ENCODE results near the gene PSMC2. TPM values are rescaled to one million over a fixed set of nuclear protein-coding genes. Genes with fewer than 3 reads are reported as not detected.

Gene PSMC2
- total and polyA plus RNA-seq, 8 donors, result 90.4 to 136 (median 96.3) TPM

- H3K4me1 ChIP-seq, result no peaks in the 10 kb centered on the region
- intact Hi-C loops (cut with DNase I), result no loop called here
- H3K9me3 ChIP-seq, result no peaks in the 10 kb centered on the region
- no peak for TF ChIP-seq CTCF (IDR thresholded peaks at IDR 0.05)
- H3K27me3 ChIP-seq, result no peaks in the 10 kb centered on the region
- H3K4me3 ChIP-seq, result no peak overlapping the region
- peaks cover 4 to 99% of the 10 kb centered on the region in 2 donors for H3K36me3 ChIP-seq
- ATAC-seq (no peak), DNase-seq (no peak)
- peak overlapping the region in 1 of 2 donors; percentile 35 for H3K27ac ChIP-seq
Measured at GRCh38 chr7:103307503-103308231, 39.8 kb upstream of the PSMC2 start.

GRCh38 chr7:103314852-103315251 lies 32.6 kb upstream of the PSMC2 start:
- no peaks in the 10 kb centered on the region for H3K9me3 ChIP-seq
- H3K4me3 ChIP-seq, result no peak overlapping the region
- peaks cover 0 to 100% of the 10 kb centered on the region in 2 donors for H3K36me3 ChIP-seq
- no peaks in the 10 kb centered on the region for H3K27me3 ChIP-seq
- H3K4me1 ChIP-seq, result no peaks in the 10 kb centered on the region
- TF ChIP-seq CTCF (IDR thresholded peaks at IDR 0.05), result no peak
- H3K27ac ChIP-seq, result no peak overlapping the region
- intact Hi-C loops (cut with DNase I), result no loop called here
- ATAC-seq (no peak), DNase-seq (no peak)

DNA sequence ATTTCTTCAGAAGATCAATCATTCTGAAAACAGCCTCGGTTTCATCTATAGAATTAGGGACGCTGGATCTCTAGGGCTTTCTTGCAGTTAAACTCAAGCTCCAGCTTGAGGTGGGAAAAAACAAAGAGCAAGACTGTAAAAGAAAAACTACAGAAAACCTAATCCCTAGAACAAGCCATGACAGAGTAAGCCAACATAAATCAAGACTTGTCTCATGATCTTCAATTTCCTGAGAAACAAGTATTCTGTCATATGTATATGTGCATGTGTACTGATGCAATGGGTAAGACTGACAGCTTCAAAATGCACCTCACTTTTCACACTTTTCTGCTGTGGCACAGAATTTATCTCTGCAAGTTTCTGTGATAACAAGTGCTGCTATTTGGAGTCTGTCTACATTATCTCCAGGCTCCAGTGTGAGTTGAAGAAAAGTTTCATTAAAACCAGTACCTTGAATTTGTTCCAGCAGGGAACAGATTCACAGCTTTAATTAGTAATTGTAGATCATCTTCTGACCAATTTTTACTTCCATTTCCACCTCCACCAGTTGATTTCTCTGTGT lies 31.0 kb upstream of the PSMC2 start:
- ATAC-seq, result no peak
- Histone ChIP-seq H3K9me3 (no peaks in the 10 kb centered on the region), H3K4me1 (no peaks in the 10 kb centered on the region), H3K36me3 (peaks cover 2 to 100% of the 10 kb centered on the region in 2 donors), H3K27me3 (no peaks in the 10 kb centered on the region), H3K27ac (no peak overlapping the region), H3K4me3 (no peak overlapping the region)
- DNase-seq, result no peak
- intact Hi-C loops (cut with DNase I), result no loop called here
- no peak for TF ChIP-seq CTCF (IDR thresholded peaks at IDR 0.05)

DNA sequence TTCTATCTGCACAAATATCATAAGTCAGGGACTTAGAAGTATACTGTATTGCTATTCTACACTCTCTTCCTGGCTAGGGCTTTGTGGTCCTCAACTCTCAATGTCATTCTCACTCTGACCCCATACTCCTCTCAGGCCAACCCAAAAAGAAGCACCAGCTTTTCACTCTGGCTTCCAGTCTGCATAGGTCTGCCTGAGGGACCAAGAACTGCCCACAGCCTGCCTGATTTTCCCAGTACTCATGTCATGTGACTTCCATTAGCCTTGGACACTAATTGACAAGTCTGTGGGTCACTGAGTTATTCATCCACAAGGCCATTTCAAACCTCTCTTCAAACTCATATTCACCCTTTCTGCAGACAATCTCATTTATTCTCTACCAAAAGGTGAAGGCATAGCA lies 30.4 kb upstream of the PSMC2 start:
- H3K36me3 ChIP-seq, result peaks cover 2 to 100% of the 10 kb centered on the region in 2 donors
- no peak for TF ChIP-seq CTCF (IDR thresholded peaks at IDR 0.05)
- no peaks in the 10 kb centered on the region for H3K4me1 ChIP-seq
- no peak overlapping the region for H3K27ac ChIP-seq
- intact Hi-C loops (cut with DNase I), result no loop called here
- DNase-seq, result no peak
- H3K9me3 ChIP-seq, result no peaks in the 10 kb centered on the region
- no peaks in the 10 kb centered on the region for H3K27me3 ChIP-seq
- ATAC-seq, result no peak
- H3K4me3 ChIP-seq, result no peak overlapping the region

DNA sequence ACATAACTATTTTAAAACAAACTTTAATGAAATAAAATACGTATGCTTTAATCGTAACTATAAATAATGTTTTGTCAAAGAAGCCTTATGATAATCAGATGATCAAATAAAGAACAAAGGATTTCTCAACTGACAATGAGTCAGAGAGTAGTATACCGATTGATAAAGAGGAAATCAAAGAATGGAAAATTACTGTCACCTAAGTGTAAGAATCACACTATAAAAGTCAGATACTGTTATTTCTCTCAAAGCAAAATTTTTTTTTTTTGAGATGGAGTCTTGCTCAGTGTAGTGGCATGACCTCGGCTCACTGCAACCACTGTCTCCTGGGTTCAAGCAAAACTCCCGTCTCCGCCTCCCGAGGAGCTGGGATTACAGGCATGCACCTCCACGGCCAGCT lies 21.7 kb upstream of the PSMC2 start:
- H3K27ac ChIP-seq, result no peak overlapping the region
- H3K27me3 ChIP-seq, result no peaks in the 10 kb centered on the region
- H3K4me1 ChIP-seq, result no peaks in the 10 kb centered on the region
- no peaks in the 10 kb centered on the region for H3K9me3 ChIP-seq
- DNase-seq (no peak), ATAC-seq (no peak)
- no peak overlapping the region for H3K4me3 ChIP-seq
- intact Hi-C loops (cut with DNase I), result no loop called here
- no peak for TF ChIP-seq CTCF (IDR thresholded peaks at IDR 0.05)
- peaks cover 2 to 76% of the 10 kb centered on the region in 2 donors for H3K36me3 ChIP-seq
